Keratinocyte (primary cell): Measurements from ENCODE around the gene IFNA14.
"Not testable (repeated sequence)": the region's sequence is repeated elsewhere in the genome, so short reads cannot be mapped to it uniquely, and the experiment has no call there.

Experiments
- CTCF ChIP-seq, 3 experiments: IDR thresholded peaks in 1 of 3; conservative IDR thresholded peaks in 1 of 3; optimal IDR thresholded peaks in 1 of 3; 2 replicates in 2 of 3; 3 replicates in 1 of 3; pipeline versions ENCODE3 to v1.5.1; 2011; ENCODE audit warnings: low read length in 3 of 3, mild to moderate bottlenecking in 3 of 3, moderate library complexity in 2 of 3, control low read depth in 1 of 3, inconsistent platforms in 1 of 3; ENCODE audit not compliant: insufficient read depth in 2 of 3; ENCODE audit errors: extremely low read depth in 1 of 3
- EZH2 ChIP-seq: IDR thresholded peaks from one replicate; pipeline ENCODE4 v1.6.1; 2012; ENCODE audit warnings: inconsistent platforms, mild to moderate bottlenecking, low read length, moderate library complexity

GRCh38 chr9:21213411-21214326 lies 26.1 kb downstream of the IFNA14 start:
- TF ChIP-seq CTCF (optimal IDR thresholded peaks at IDR 0.05 in 1 of 3, IDR thresholded peaks at IDR 0.05 in 1 of 3, conservative IDR thresholded peaks at IDR 0.05 in 1 of 3; ENCODE audit: extremely low read depth in 1 of 3, insufficient read depth in 2 of 3, low read length in 3 of 3) = peak; percentile 23 to 58 (median 43)
- not testable (repeated sequence) for TF ChIP-seq EZH2
